Thyroid gland (tissue), 4 donors: ENCODE results near the gene PRPF39. TPM values are rescaled to one million over a fixed set of nuclear protein-coding genes. Genes with fewer than 3 reads are reported as not detected.

ENCODE experiments used
- DNase-seq, 2 donors: peaks; one replicate each; pipeline ENCODE4 v3.0.0-alpha.2; 2019
- H3K27ac ChIP-seq, 3 donors: fragments of 200-600 bp; sonication (generic); 1 replicate in 2 of 3; 2 replicates in 1 of 3; pipeline ENCODE4 v1.5.1; 2016 to 2019; ENCODE audit warnings: mild to moderate bottlenecking in 1 of 3, moderate library complexity in 1 of 3
- H3K27me3 ChIP-seq: fragments of 200-600 bp; sonication (generic); one replicate; pipeline ENCODE4 v1.5.1; 2019
- H3K36me3 ChIP-seq, 2 donors: fragments of 200-600 bp; sonication (generic); one replicate each; pipeline ENCODE4 v1.5.1; 2016 to 2019
- H3K4me1 ChIP-seq, 2 donors: fragments of 200-600 bp; sonication (generic); one replicate each; pipeline ENCODE4 v1.5.1; 2017 to 2019
- H3K4me3 ChIP-seq, 3 donors: fragments of 200-600 bp; sonication (generic); replicated peaks in 1 of 3; 1 replicate in 2 of 3; 2 replicates in 1 of 3; pipeline ENCODE4 v1.5.1; 2016; ENCODE audit warnings: mild to moderate bottlenecking in 1 of 3
- H3K9me3 ChIP-seq: fragments of 200-600 bp; sonication (generic); one replicate; pipeline ENCODE4 v1.5.1; 2017
- CTCF ChIP-seq, 6 experiments: fragments of 200-600 bp in 3 of 6; fragments of 450-650 bp in 3 of 6; sonication (generic) in 3 of 6; IDR thresholded peaks; one replicate each; pipeline ENCODE4 v1.5.1; 2016 to 2019; ENCODE audit warnings: antibody characterized with exemption in 6 of 6, mild to moderate bottlenecking in 2 of 6, inconsistent platforms in 1 of 6, moderate library complexity in 1 of 6
- POLR2A ChIP-seq, 2 donors: fragments of 450-650 bp; IDR thresholded peaks; one replicate each; pipeline ENCODE4 v1.6.1; 2017; ENCODE audit warnings: antibody characterized with exemption in 2 of 2, mild to moderate bottlenecking in 2 of 2, moderate library complexity in 1 of 2
- WGBS, 2 donors: methylation state at CpG; one replicate each; pipeline ENCODE4 v1.1.5; 2017; 5-methylcytosine and 5-hydroxymethylcytosine counted together
- intact Hi-C: fragments of 100-400 bp; cut with DNase I; formaldehyde crosslinking; loops from one replicate; pipeline ENCODE4 v1.15.1; 2023
- total RNA-seq, 4 donors: library from RNA; depleted of rRNA; stranded (reverse); fragments of >200 nt; gene quantifications; one replicate each; pipeline ENCODE4 v1.2.3, GENCODE V29; 2016

PRPF39 gene, protein sequence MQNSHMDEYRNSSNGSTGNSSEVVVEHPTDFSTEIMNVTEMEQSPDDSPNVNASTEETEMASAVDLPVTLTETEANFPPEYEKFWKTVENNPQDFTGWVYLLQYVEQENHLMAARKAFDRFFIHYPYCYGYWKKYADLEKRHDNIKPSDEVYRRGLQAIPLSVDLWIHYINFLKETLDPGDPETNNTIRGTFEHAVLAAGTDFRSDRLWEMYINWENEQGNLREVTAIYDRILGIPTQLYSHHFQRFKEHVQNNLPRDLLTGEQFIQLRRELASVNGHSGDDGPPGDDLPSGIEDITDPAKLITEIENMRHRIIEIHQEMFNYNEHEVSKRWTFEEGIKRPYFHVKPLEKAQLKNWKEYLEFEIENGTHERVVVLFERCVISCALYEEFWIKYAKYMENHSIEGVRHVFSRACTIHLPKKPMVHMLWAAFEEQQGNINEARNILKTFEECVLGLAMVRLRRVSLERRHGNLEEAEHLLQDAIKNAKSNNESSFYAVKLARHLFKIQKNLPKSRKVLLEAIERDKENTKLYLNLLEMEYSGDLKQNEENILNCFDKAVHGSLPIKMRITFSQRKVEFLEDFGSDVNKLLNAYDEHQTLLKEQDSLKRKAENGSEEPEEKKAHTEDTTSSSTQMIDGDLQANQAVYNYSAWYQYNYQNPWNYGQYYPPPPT
- 10 to 100 TPM; 33.2 to 47.0 (median 37.6) TPM for total RNA-seq

- H3K4me3 ChIP-seq: peak within 1 kb of the TSS; percentile 41 to 62 (median 50)
- WGBS, 2 donors: 1% methylated on average over 11 to 28 of the region's 49 CpGs
- peak; percentile 96 to 97 for DNase-seq
- H3K27me3 ChIP-seq: no peaks in the 10 kb centered on the region
- H3K4me1 ChIP-seq: peaks cover 5 to 24% of the 10 kb centered on the region in 2 donors
- intact Hi-C loops: loop anchor here (10.0 kb wide), 1 partner anchor 51 kb away; the partner anchor contains the start of genes FANCM and FKBP3
- H3K9me3 ChIP-seq: no peaks in the 10 kb centered on the region
- H3K36me3 ChIP-seq: no peaks in the 10 kb centered on the region
- TF ChIP-seq POLR2A (IDR thresholded peaks at IDR 0.05) (peak; percentile 65 to 91), CTCF (IDR thresholded peaks at IDR 0.05) (no peak)
- peak within 1 kb of the TSS; percentile 59 to 71 (median 69) for H3K27ac ChIP-seq
Measured at GRCh38 chr14:45083976-45084722, at the start of gene PRPF39. TSS of gene PRPF39 (plus strand) at chr14:45084116. CDS start at chr14:45095240, 11,124 bp downstream.

DNA sequence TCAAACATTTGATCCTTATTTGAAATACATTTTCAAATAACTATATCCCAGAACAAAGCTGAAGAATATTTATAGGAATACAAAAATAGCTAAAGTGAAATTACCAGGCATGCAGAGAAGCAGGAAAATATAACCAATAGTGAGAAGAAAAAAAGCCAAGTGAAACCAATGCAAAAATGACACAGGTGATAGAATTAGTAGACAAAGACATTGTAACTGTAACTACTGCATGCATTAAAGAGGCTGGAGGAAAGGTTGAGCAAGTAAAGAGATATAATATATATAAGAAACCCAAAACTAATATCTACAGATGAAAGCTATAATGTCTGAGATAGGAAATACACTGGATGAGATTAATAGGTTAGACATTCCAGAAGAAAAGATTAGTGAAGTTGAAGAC, 49.2 kb upstream of the PRPF39 start:
- intact Hi-C loops: no loop called here
- TF ChIP-seq POLR2A (IDR thresholded peaks at IDR 0.05) (no peak), CTCF (IDR thresholded peaks at IDR 0.05) (no peak)
- no peaks in the 10 kb centered on the region for H3K4me1 ChIP-seq
- no peak overlapping the region for H3K4me3 ChIP-seq
- H3K9me3 ChIP-seq: no peaks in the 10 kb centered on the region
- peaks cover 12 to 29% of the 10 kb centered on the region in 2 donors for H3K36me3 ChIP-seq
- H3K27me3 ChIP-seq: no peaks in the 10 kb centered on the region
- DNase-seq: no peak
- no peak overlapping the region for H3K27ac ChIP-seq

GRCh38 chr14:45038256-45038655, 45.7 kb upstream of the PRPF39 start:
- peaks cover 12 to 19% of the 10 kb centered on the region in 2 donors for H3K36me3 ChIP-seq
- no peaks in the 10 kb centered on the region for H3K27me3 ChIP-seq
- TF ChIP-seq POLR2A (IDR thresholded peaks at IDR 0.05): no peak
- no peak for TF ChIP-seq CTCF (IDR thresholded peaks at IDR 0.05)
- H3K4me3 ChIP-seq: no peak overlapping the region
- no peaks in the 10 kb centered on the region for H3K9me3 ChIP-seq
- intact Hi-C loops: no loop called here
- no peak overlapping the region for H3K27ac ChIP-seq
- no peaks in the 10 kb centered on the region for H3K4me1 ChIP-seq
- WGBS, 2 donors: 94 to 100% methylated on average over 1 to 5 of the region's 5 CpGs
- no peak for DNase-seq

- H3K4me3 ChIP-seq: no peak overlapping the region
- 90 to 100% methylated on average over 2 to 5 of the region's 5 CpGs for WGBS, 2 donors
- no peaks in the 10 kb centered on the region for H3K27me3 ChIP-seq
- TF ChIP-seq CTCF (IDR thresholded peaks at IDR 0.05) (no peak), POLR2A (IDR thresholded peaks at IDR 0.05) (no peak)
- no peaks in the 10 kb centered on the region for H3K9me3 ChIP-seq
- intact Hi-C loops: no loop called here
- no peak for DNase-seq
- H3K36me3 ChIP-seq: peaks cover 12 to 17% of the 10 kb centered on the region in 2 donors
- no peak overlapping the region for H3K27ac ChIP-seq
- H3K4me1 ChIP-seq: no peaks in the 10 kb centered on the region
Measured at GRCh38 chr14:45038865-45039264, 45.1 kb upstream of the PRPF39 start.
